Measurements from ENCODE around the gene ITCH.
"Not testable (repeated sequence)": the region's sequence is repeated elsewhere in the genome, so short reads cannot be mapped to it uniquely, and the experiment has no call there.

The ITCH gene

DNA sequence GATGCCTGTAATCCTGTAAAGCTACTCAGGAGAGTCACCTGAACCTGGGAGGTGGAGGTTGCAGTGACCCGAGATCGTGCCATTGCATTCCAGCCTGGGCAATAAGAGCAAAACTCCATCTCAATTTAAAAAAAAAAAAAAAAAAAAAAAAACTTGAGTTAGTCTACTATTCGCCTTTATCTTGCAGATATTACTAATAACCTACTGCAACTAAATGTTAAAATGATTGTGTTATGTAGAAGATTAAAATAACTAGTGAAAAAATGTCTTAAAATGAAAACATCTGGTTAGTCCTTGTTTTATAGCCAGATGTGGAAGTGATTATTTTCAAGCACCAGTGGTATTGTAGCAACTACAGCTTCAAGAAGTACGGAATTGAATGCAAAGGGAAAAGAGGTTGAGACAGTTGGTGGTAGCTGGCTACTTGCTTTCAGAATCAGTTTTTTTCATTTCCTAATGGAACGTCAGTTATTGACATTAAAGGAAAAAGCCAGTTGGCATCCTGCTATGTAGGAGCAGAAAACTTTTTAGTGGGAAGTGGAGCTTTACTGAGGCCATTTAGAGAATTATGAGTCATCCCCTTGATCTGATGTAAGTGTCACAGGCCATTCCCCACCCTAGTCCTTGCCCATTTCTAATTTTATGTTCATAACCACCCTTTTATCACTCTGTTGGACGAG, 109.3 kb downstream of the ITCH start:
- Histone ChIP-seq H3K27ac (no peak overlapping the region), H3K36me3 (peaks cover 81% of the 10 kb centered on the region), H3K4me1 (no peaks in the 10 kb centered on the region), H3K4me3 (no peak overlapping the region), H3K9me3 (no peaks in the 10 kb centered on the region), H3K9ac (no peak overlapping the region), H3K4me2 (no peak overlapping the region), H4K20me1 (peaks cover 13% of the 10 kb centered on the region; the same call in 1 of the 2 replicates), H3K27me3 (no peaks in the 10 kb centered on the region)
- no peak for TF ChIP-seq Cebpa-rat (IDR thresholded peaks at IDR 0.05)

DNA sequence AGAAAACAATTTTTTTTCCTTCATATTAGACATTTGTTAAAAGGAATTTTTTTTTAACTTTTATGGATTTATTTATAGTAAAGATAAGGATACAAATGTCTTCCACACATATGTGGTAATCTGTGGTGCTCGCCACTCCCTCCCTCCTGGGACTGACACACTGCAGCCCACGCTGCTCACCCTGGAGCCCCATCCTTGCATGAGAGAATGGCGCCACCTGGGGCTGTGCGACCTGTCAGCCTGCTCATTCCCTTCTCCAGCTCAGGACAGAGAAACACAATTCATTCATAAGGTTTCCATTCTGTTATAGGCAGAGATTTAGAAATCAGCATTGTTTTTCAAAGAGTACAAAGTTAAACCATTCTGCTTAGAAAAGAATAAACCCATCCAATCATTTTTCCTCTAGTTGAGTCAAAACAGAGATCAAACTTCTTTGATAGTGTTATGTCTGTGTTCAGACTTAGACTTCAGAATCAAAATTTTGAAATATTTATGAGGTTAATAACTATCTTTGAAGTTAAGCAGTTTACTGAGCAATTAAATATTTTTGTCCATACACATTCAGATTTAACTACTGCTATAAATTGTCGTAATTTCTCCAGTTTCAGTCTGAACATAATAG, 110.3 kb downstream of the ITCH start:
- Histone ChIP-seq H3K9ac (no peak overlapping the region), H3K36me3 (peaks cover 81% of the 10 kb centered on the region), H4K20me1 (peaks cover 13% of the 10 kb centered on the region; the same call in 1 of the 2 replicates), H3K4me1 (no peaks in the 10 kb centered on the region), H3K4me3 (no peak overlapping the region), H3K27ac (no peak overlapping the region), H3K27me3 (no peaks in the 10 kb centered on the region), H3K4me2 (no peak overlapping the region), H3K9me3 (no peaks in the 10 kb centered on the region)
- no peak for TF ChIP-seq Cebpa-rat (IDR thresholded peaks at IDR 0.05)

DNA sequence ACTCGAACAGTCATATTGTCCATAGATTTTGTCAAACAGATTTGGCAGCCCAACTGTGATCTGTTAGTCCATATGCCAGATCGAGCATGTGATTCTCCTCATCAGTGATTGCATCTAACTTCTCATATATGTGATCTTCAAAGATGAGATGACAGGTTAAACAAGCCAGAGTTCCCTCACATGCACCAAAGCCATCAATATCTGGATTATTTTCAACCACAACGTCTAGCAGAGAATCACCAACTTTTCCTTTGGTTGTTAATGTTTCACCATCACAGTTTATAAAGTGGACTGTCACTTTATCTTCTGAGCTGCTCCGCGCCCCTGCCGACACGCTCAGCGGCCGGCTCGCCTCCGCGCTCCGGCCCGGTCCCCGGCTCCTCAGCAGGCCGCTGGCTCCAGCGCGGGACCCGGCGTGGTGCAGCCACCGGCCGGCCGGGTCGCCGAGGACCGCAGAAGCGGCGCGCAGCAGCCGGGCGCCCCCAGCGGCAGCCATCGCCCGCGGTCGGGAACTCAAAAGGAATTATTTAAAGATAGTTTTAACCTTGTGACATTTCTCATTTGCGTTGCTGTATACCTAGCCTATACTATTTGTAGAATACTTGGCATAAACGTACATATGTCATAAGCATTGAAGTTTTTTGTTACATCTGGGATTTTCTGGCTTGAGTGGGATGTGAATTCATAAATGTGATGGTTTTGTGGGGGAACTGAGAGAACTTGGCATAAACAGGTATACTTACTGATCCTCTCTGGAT, 113.1 kb downstream of the ITCH start:
- H3K36me3 ChIP-seq, result peaks cover 81% of the 10 kb centered on the region
- no peak overlapping the region for H3K27ac ChIP-seq
- peaks cover 7% of the 10 kb centered on the region; the same call in 1 of the 2 replicates for H4K20me1 ChIP-seq

DNA sequence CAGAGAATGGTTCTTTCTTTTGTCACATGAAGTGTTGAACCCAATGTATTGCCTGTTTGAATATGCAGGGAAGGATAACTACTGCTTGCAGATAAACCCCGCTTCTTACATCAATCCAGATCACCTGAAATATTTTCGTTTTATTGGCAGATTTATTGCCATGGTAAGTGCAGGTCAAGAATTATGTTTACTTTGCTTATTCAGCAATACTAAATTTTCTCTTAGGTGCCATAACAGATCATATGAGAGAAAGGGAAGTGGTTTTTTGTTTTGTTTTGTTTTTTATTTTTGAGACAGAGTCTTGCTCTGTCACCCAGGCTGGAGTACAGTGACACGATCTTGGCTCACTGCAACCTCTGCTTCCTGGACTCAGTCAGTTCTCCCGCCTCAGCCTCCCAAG, 116.6 kb downstream of the ITCH start:
- no peak for TF ChIP-seq Cebpa-rat (IDR thresholded peaks at IDR 0.05)
- Histone ChIP-seq H3K27me3 (no peaks in the 10 kb centered on the region), H3K4me3 (no peak overlapping the region), H3K36me3 (peaks cover 91% of the 10 kb centered on the region), H3K27ac (no peak overlapping the region), H3K9ac (no peak overlapping the region), H3K9me3 (peaks cover 32% of the 10 kb centered on the region), H4K20me1 (no peaks in the 10 kb centered on the region), H3K4me2 (no peak overlapping the region), H3K4me1 (no peaks in the 10 kb centered on the region)

More for the DNA sequence above, 113.1 kb downstream of the ITCH start:
- Histone ChIP-seq H3K9me3 (peaks cover 7% of the 10 kb centered on the region; the same call in 1 of the 2 replicates), H3K9ac (no peak overlapping the region), H3K4me1 (no peaks in the 10 kb centered on the region), H3K27me3 (no peaks in the 10 kb centered on the region), H3K4me3 (no peak overlapping the region), H3K4me2 (peak overlapping the region; percentile 31; the same call in 1 of the 2 replicates)
- no peak for TF ChIP-seq Cebpa-rat (IDR thresholded peaks at IDR 0.05)

DNA sequence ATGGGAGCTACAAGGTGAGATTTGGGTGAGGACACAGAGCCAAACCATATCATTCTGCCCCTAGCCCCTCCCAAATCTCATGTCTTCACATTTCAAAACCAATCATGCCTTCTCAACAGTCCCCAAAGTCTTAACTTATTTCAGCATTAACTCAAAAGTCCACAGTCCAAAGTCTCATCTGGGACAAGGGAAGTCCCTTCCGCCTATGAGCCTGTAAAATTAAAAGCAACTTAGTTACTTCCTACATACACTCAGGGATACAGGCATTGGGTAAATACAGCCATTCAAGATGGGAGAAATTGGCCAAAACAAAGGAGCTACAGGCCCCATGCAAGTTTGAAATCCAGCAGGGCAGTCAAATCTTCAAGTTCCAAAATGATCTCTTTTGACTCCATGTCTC, 119.1 kb downstream of the ITCH start:
- peaks cover 91% of the 10 kb centered on the region for H3K36me3 ChIP-seq

DNA sequence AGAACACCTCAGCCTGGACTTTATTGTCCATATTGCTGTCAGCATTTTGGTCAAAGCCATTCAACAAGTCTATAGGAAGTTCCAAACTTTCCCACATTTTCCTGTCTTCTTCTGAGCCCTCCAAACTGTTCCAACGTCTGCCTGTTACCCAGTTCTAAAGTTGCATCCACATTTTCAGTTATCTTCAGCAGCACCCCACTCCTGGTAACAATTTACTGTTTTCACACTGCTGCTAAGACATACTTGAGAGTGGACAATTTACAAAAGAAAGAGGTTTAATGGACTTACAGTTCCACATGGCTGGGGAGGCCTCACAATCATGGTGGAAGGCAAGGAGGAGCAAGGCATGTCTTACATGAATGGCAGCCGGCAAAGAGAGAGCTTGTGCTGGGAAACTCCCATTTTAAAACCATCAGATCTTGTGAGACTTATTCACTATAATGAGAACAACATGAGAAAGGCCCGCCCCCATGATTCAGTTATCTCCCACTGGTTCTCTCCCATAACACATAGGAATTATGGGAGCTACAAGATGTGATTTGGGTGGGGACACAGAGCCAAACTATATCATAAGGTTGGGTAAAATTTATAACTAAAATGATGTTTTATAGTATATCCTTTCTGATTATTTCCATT, 120.6 kb downstream of the ITCH start:
- not testable (repeated sequence) for H4K20me1 ChIP-seq, H3K9ac ChIP-seq, H3K4me3 ChIP-seq, H3K27ac ChIP-seq, H3K4me1 ChIP-seq, H3K27me3 ChIP-seq, H3K4me2 ChIP-seq
- Histone ChIP-seq H3K9me3 (peaks cover 32% of the 10 kb centered on the region), H3K36me3 (peaks cover 89% of the 10 kb centered on the region)

More for the DNA sequence above, 119.1 kb downstream of the ITCH start:
- H3K4me1 ChIP-seq, H3K27me3 ChIP-seq, H3K4me3 ChIP-seq, H4K20me1 ChIP-seq, H3K4me2 ChIP-seq, H3K27ac ChIP-seq, H3K9ac ChIP-seq: not testable (repeated sequence)
- H3K9me3 ChIP-seq, result peaks cover 32% of the 10 kb centered on the region

DNA sequence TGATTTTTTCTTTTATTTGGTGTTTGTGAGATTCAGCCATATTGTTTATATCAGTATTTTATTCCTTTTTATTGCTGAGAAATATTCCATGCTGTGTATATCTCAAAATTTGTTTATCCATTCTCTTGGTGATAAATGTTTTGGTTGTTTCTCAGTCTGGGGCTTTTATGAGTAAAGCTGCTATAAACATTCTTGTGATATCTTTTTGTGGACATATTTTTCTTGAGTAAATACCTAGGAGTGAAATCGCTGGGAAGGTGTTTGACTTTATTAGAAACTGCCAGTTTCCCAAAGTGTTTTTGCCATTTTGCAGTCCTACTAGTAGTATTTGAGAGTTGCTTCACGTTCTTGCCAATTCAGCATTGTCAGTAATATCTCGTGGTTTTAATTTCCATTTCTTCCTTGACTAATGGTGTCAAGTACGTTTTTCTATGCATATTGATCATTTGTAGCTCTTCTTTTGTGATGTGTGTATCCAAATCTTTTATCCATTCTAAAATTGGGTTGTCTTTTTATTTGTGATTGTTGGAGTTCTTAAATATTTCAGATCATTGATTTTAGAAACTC, 122.1 kb downstream of the ITCH start:
- no peak overlapping the region for H3K4me3 ChIP-seq
- peaks cover 27% of the 10 kb centered on the region for H3K9me3 ChIP-seq
- no peaks in the 10 kb centered on the region for H3K4me1 ChIP-seq
- H3K9ac ChIP-seq, result no peak overlapping the region
- no peaks in the 10 kb centered on the region for H4K20me1 ChIP-seq
- TF ChIP-seq Cebpa-rat (IDR thresholded peaks at IDR 0.05), result no peak
- H3K27me3 ChIP-seq, result no peaks in the 10 kb centered on the region
- no peak overlapping the region for H3K4me2 ChIP-seq
- no peak overlapping the region for H3K27ac ChIP-seq
- peaks cover 89% of the 10 kb centered on the region for H3K36me3 ChIP-seq

DNA sequence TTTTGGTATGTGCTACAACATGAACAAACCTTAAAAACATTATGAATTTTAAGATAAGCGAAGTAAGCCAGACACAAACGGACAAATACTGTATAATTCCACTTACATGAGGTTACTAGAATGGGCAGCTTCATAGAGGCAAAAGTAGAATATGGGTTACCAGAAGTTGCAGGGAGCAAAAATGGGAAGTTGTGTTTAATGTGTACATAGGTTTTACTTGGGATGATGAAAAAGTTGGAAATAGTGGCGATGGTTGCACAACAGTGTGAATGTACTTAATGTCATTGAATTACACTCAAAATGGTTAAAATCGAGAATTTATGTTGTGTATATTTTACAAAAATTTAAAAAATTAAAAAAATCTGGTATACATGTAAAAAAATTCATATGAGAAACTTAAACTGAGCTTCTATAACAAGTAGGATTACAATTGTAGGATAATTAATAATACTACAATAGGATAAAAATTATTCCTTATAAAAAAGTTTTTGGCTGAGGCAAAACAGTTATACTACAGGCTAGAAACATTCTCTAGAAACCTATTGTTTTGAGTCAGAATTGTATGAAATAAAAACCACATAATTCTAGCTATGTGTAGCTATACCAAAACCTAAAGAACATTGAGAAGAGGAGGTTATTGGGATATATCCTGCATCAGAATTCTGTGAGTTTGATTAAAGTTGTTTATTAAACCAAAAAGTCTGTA, 128.3 kb downstream of the ITCH start:
- Histone ChIP-seq H3K4me3 (no peak overlapping the region), H3K4me2 (no peak overlapping the region), H4K20me1 (no peaks in the 10 kb centered on the region), H3K9ac (no peak overlapping the region), H3K9me3 (peaks cover 1% of the 10 kb centered on the region), H3K27ac (no peak overlapping the region), H3K36me3 (peaks cover 91% of the 10 kb centered on the region), H3K27me3 (no peaks in the 10 kb centered on the region), H3K4me1 (peaks cover 8% of the 10 kb centered on the region)
- TF ChIP-seq Cebpa-rat (IDR thresholded peaks at IDR 0.05), result no peak

DNA sequence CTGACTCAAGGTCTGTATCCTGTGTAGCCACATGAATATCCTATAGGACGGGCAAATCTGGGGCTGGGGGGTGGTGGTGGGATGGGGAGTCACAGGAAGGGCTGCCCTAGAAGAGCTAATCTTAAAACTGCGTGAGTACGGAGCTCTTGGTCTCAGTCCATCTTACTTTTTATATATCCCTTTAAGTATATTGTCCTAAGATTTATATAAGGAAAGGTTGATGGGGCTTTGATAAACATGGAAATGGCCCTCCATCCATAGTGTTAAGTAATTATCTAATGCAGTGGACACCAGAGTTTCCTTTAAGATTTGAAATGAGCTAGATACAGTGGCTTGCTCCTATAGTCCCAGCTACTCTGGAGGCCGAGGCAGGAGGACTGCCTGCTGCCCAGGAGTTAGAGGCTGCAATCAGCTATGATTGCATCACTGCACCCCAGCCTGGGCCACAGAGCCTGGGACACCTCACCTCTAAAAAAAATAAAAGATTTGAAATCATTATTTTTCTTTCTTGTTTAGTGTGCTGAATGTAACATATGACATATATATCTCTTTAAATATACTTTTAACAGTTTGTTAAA, 128.9 kb downstream of the ITCH start:
- Histone ChIP-seq H3K9ac (no peak overlapping the region), H3K4me3 (no peak overlapping the region), H3K36me3 (peaks cover 91% of the 10 kb centered on the region), H3K27me3 (no peaks in the 10 kb centered on the region), H3K4me2 (no peak overlapping the region), H3K27ac (no peak overlapping the region), H4K20me1 (no peaks in the 10 kb centered on the region), H3K4me1 (peaks cover 8% of the 10 kb centered on the region), H3K9me3 (peaks cover 8% of the 10 kb centered on the region)
- TF ChIP-seq Cebpa-rat (IDR thresholded peaks at IDR 0.05), result no peak

All from BLaER1 (cell line).